Neural cell (in vitro differentiated cells): ENCODE data around the gene NME4. TPM values are rescaled to one million over a fixed set of nuclear protein-coding genes. Genes with fewer than 3 reads are reported as not detected.

Experiments
- H2AFZ ChIP-seq: fragments of 200-600, 300-800 bp; sonication (generic), shearing (Covaris generic); 2 replicates; pipeline ENCODE4 v1.6.0; 2014; ENCODE audit warnings: low read depth, mild to moderate bottlenecking, antibody characterized with exemption, low read length, moderate library complexity
- H3F3A ChIP-seq: fragments of 200-600 bp; shearing (Covaris generic); 2 replicates; pipeline ENCODE4 v1.6.1; 2016; ENCODE audit warnings: mild to moderate bottlenecking, moderate library complexity, mixed read lengths, antibody characterized with exemption, low read length; ENCODE audit not compliant: insufficient read depth, poor library complexity, severe bottlenecking
- H3K27ac ChIP-seq: fragments of 200-600, 300-800 bp; sonication (generic), shearing (Covaris generic); 2 replicates; pipeline ENCODE4 v1.5.1; 2014; ENCODE audit warnings: mild to moderate bottlenecking, low read length, moderate library complexity
- H3K27me3 ChIP-seq: fragments of 300-800, 200-600 bp; sonication (generic), shearing (Covaris generic); 2 replicates; pipeline ENCODE4 v1.6.0; 2014; ENCODE audit warnings: mild to moderate bottlenecking, low read depth, low read length, moderate library complexity; ENCODE audit not compliant: insufficient read depth
- H3K36me3 ChIP-seq: fragments of 300-800, 200-600 bp; sonication (generic), shearing (Covaris generic); 2 replicates; pipeline ENCODE4 v1.5.1; 2014; ENCODE audit warnings: mild to moderate bottlenecking, antibody characterized with exemption, low read length, moderate library complexity; ENCODE audit not compliant: insufficient read depth
- H3K4me2 ChIP-seq: fragments of 300-800, 200-600 bp; sonication (generic), shearing (Covaris generic); 2 replicates; pipeline ENCODE4 v1.6.0; 2014; ENCODE audit warnings: mild to moderate bottlenecking, low read length
- H3K4me3 ChIP-seq: fragments of 300-800, 200-600 bp; sonication (generic), shearing (Covaris generic); 2 replicates; pipeline ENCODE4 v1.5.1; 2014; ENCODE audit warnings: mild to moderate bottlenecking, low read length, moderate library complexity
- H3K79me2 ChIP-seq: fragments of 200-600 bp; shearing (Covaris generic); replicated peaks from 2 replicates; pipeline ENCODE4 v1.6.0; 2014; ENCODE audit warnings: mild to moderate bottlenecking, low read length, moderate library complexity; ENCODE audit not compliant: insufficient read depth
- H3K9ac ChIP-seq: fragments of 300-800, 200-600 bp; sonication (generic), shearing (Covaris generic); 2 replicates; pipeline ENCODE4 v1.6.1; 2016; ENCODE audit warnings: mild to moderate bottlenecking, low read length, mixed read lengths
- H3K9me2 ChIP-seq: fragments of 200-600 bp; shearing (Covaris generic); 2 replicates; pipeline ENCODE4 v1.6.1; 2016; ENCODE audit warnings: mild to moderate bottlenecking, low read length, mixed read lengths; ENCODE audit not compliant: insufficient read depth
- H3K9me3 ChIP-seq: fragments of 200-600, 300-800 bp; sonication (generic), shearing (Covaris generic); 2 replicates; pipeline ENCODE4 v1.6.1; 2016; ENCODE audit warnings: mild to moderate bottlenecking, mixed run types, low read length, moderate library complexity, mixed read lengths
- H4K20me1 ChIP-seq: fragments of 200-600 bp; shearing (Covaris generic); 2 replicates; pipeline ENCODE4 v1.6.1; 2016; ENCODE audit warnings: mild to moderate bottlenecking, mixed run types; ENCODE audit not compliant: insufficient read depth
- EP300 ChIP-seq: fragments of 450-650 bp; conservative IDR thresholded peaks from 2 replicates; pipeline ENCODE4 v1.6.1; 2014; ENCODE audit warnings: antibody characterized with exemption, mild to moderate bottlenecking, moderate library complexity; ENCODE audit not compliant: poor library complexity, severe bottlenecking
- EZH2 ChIP-seq: fragments of 200-600, 300-800 bp; shearing (Covaris generic), sonication (generic); IDR thresholded peaks from 2 replicates; pipeline ENCODE4 v1.6.1; 2014; ENCODE audit warnings: antibody characterized with exemption, low read length, borderline replicate concordance, mild to moderate bottlenecking; ENCODE audit not compliant: insufficient read depth, poor library complexity, severe bottlenecking
- MXI1 ChIP-seq: fragments of 450-650 bp; conservative IDR thresholded peaks from 2 replicates; pipeline ENCODE4 v1.6.1; 2014; ENCODE audit warnings: antibody characterized with exemption, mild to moderate bottlenecking; ENCODE audit not compliant: poor library complexity, severe bottlenecking
- POLR2AphosphoS5 ChIP-seq: IDR thresholded peaks from 2 replicates; pipeline ENCODE4 v1.6.1; 2012
- RAD21 ChIP-seq: fragments of 450-650 bp; conservative IDR thresholded peaks from 2 replicates; pipeline ENCODE4 v1.6.1; 2014; ENCODE audit warnings: antibody characterized with exemption, mild to moderate bottlenecking, moderate library complexity
- SMC3 ChIP-seq: fragments of 450-650 bp; conservative IDR thresholded peaks from 2 replicates; pipeline ENCODE4 v1.6.1; 2014; ENCODE audit warnings: antibody characterized with exemption, mild to moderate bottlenecking, moderate library complexity; ENCODE audit not compliant: poor library complexity
- TAF1 ChIP-seq: IDR thresholded peaks from 2 replicates; pipeline ENCODE4 v1.6.1; 2012; ENCODE audit warnings: low read depth
- polyA plus RNA-seq: library from polyadenylated mRNA; depleted of rRNA; stranded (reverse); fragments of >200 nt; gene quantifications from 2 replicates; pipeline ENCODE4 v1.2.3, GENCODE V29; 2014
- TF ChIP-seq, protein P1 (sequence below): IDR thresholded peaks from 2 replicates; pipeline ENCODE4 v1.6.1; 2012; ENCODE audit warnings: borderline replicate concordance
- TF ChIP-seq, protein P2 (sequence below): fragments of 450-650 bp; IDR thresholded peaks from 2 replicates; pipeline ENCODE4 v1.5.1; 2014; ENCODE audit warnings: antibody characterized with exemption, mild to moderate bottlenecking, moderate library complexity; ENCODE audit not compliant: poor library complexity, severe bottlenecking

NME4 gene
- polyA plus RNA-seq, 1 donor from 2014 or later: 65.2 TPM

DNA sequence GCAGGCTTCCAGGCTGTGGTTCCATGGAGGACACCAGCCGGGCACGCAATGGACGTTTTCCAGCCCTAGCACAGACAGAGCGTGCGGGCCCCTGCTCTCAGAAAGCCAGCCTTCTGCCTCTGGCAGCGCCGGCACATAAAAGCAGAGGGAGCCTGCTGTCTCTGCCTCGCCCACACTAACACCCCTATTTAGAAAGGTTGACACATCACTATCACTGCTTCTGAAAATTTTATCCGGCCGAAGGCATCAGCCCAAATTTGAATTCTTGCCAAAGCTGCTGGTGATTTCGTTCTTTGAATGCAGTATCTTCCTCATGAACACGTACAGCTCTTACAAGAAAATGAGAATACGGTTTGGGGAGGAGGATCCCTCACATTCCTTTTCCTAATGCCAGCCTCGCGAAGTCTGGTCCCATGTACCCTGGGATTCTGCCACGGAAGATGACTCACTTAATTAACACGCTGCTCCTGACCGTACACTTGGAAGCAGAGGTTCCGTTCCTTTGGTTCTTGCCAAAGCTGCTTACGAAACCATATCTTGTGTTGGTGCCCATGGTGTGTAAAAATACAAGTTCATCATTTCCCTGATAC is 27.1 kb downstream of the NME4 start:
- Histone ChIP-seq H3K36me3 (no peaks in the 10 kb centered on the region), H3K9me2 (no peaks in the 10 kb centered on the region), H3K9ac (no peak overlapping the region), H3F3A (no peaks in the 10 kb centered on the region), H4K20me1 (peaks cover 16% of the 10 kb centered on the region), H3K9me3 (no peaks in the 10 kb centered on the region), H3K27ac (peak overlapping the region; percentile 90), H3K27me3 (no peaks in the 10 kb centered on the region), H3K79me2 (peaks cover 34% of the 10 kb centered on the region), H3K4me3 (peak overlapping the region; percentile 88), H3K4me2 (no peak overlapping the region), H2AFZ (no peak overlapping the region)
- no peak for TF ChIP-seq RAD21
- TF ChIP-seq, protein P1, sequence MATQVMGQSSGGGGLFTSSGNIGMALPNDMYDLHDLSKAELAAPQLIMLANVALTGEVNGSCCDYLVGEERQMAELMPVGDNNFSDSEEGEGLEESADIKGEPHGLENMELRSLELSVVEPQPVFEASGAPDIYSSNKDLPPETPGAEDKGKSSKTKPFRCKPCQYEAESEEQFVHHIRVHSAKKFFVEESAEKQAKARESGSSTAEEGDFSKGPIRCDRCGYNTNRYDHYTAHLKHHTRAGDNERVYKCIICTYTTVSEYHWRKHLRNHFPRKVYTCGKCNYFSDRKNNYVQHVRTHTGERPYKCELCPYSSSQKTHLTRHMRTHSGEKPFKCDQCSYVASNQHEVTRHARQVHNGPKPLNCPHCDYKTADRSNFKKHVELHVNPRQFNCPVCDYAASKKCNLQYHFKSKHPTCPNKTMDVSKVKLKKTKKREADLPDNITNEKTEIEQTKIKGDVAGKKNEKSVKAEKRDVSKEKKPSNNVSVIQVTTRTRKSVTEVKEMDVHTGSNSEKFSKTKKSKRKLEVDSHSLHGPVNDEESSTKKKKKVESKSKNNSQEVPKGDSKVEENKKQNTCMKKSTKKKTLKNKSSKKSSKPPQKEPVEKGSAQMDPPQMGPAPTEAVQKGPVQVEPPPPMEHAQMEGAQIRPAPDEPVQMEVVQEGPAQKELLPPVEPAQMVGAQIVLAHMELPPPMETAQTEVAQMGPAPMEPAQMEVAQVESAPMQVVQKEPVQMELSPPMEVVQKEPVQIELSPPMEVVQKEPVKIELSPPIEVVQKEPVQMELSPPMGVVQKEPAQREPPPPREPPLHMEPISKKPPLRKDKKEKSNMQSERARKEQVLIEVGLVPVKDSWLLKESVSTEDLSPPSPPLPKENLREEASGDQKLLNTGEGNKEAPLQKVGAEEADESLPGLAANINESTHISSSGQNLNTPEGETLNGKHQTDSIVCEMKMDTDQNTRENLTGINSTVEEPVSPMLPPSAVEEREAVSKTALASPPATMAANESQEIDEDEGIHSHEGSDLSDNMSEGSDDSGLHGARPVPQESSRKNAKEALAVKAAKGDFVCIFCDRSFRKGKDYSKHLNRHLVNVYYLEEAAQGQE: no peak
- no peak for TF ChIP-seq EZH2
- no peak for TF ChIP-seq MXI1
- TF ChIP-seq, protein P2, sequence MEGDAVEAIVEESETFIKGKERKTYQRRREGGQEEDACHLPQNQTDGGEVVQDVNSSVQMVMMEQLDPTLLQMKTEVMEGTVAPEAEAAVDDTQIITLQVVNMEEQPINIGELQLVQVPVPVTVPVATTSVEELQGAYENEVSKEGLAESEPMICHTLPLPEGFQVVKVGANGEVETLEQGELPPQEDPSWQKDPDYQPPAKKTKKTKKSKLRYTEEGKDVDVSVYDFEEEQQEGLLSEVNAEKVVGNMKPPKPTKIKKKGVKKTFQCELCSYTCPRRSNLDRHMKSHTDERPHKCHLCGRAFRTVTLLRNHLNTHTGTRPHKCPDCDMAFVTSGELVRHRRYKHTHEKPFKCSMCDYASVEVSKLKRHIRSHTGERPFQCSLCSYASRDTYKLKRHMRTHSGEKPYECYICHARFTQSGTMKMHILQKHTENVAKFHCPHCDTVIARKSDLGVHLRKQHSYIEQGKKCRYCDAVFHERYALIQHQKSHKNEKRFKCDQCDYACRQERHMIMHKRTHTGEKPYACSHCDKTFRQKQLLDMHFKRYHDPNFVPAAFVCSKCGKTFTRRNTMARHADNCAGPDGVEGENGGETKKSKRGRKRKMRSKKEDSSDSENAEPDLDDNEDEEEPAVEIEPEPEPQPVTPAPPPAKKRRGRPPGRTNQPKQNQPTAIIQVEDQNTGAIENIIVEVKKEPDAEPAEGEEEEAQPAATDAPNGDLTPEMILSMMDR: no peak
- no peak for TF ChIP-seq EP300
- TF ChIP-seq SMC3: no peak
- no peak for TF ChIP-seq POLR2AphosphoS5
- TF ChIP-seq TAF1: no peak

- Histone ChIP-seq H3K36me3 (no peaks in the 10 kb centered on the region), H3K4me3 (peak overlapping the region; percentile 88), H3K9me3 (no peaks in the 10 kb centered on the region), H2AFZ (peak overlapping the region; percentile 79), H3K4me2 (peak overlapping the region; percentile 59), H3K27me3 (no peaks in the 10 kb centered on the region), H3K9ac (peak overlapping the region; percentile 90), H3K9me2 (no peaks in the 10 kb centered on the region), H3K79me2 (peaks cover 39% of the 10 kb centered on the region), H3F3A (no peaks in the 10 kb centered on the region), H3K27ac (peak overlapping the region; percentile 90), H4K20me1 (peaks cover 16% of the 10 kb centered on the region)
- TF ChIP-seq, protein P2: no peak
Measured at GRCh38 chr16:424623-425081, 27.7 kb downstream of the NME4 start.
